Activated naive CD8-positive, alpha-beta T cell treated with anti-CD3 and anti-CD28 coated beads, Interleukin-2, amount 10 ng/mL, durations not matched to agents 7 days and 5 days (primary cell): ENCODE measurements around the gene DBF4. TPM values are rescaled to one million over a fixed set of nuclear protein-coding genes. Genes with fewer than 3 reads are reported as not detected.
"Not testable (repeated sequence)": the region's sequence is repeated elsewhere in the genome, so short reads cannot be mapped to it uniquely, and the experiment has no call there.

Source experiments
- ATAC-seq: fragments of 150-1000 bp; cut with Tn5 transposase; one replicate; pipeline ENCODE4 v1.10.0; 2021; ENCODE audit warnings: low read depth, moderate library complexity
- POLR2A ChIA-PET: fragments of 350-600 bp; sonication (Branson Sonifier 250); formaldehyde crosslinking; loops from one replicate; lab custom pipeline; 2021; ENCODE audit warnings: antibody characterized with exemption; lab: Charles Lee
- DNase-seq: peaks from one replicate; pipeline ENCODE4 v3.0.0; 2021
- H3K27ac Mint-ChIP-seq: one replicate; pipeline ENCODE4 v1.8.0; 2022; ENCODE audit warnings: mild to moderate bottlenecking, mixed read lengths
- H3K27me3 Mint-ChIP-seq: one replicate; pipeline ENCODE4 v1.8.0; 2022; ENCODE audit warnings: mild to moderate bottlenecking, moderate library complexity, mixed read lengths
- H3K36me3 Mint-ChIP-seq: one replicate; pipeline ENCODE4 v1.8.0; 2021; ENCODE audit warnings: mild to moderate bottlenecking, mixed read lengths
- H3K4me1 Mint-ChIP-seq: one replicate; pipeline ENCODE4 v1.8.0; 2021; ENCODE audit warnings: mixed read lengths
- H3K4me3 Mint-ChIP-seq: one replicate; pipeline ENCODE4 v1.8.0; 2022; ENCODE audit warnings: mild to moderate bottlenecking, moderate library complexity, mixed read lengths
- H3K9me3 Mint-ChIP-seq: one replicate; pipeline ENCODE4 v1.8.0; 2021; ENCODE audit warnings: mixed read lengths
- total RNA-seq, 2 experiments: library from RNA; stranded (reverse); gene quantifications; one replicate each; pipeline ENCODE4 v1.2.3, GENCODE V29; 2021

The DBF4 gene
- total RNA-seq, 2 experiments from 2014 or later, result 59.5 to 61.2 TPM

- H3K27ac Mint-ChIP-seq, H3K4me1 Mint-ChIP-seq, H3K4me3 Mint-ChIP-seq, ATAC-seq, POLR2A ChIA-PET, H3K9me3 Mint-ChIP-seq, DNase-seq, H3K27me3 Mint-ChIP-seq: not testable (repeated sequence)
- H3K36me3 Mint-ChIP-seq, result peaks cover 19% of the 10 kb centered on the region
These were observed 31.0 kb downstream of the DBF4 start for GRCh38 chr7:87907136-87907906.

DNA sequence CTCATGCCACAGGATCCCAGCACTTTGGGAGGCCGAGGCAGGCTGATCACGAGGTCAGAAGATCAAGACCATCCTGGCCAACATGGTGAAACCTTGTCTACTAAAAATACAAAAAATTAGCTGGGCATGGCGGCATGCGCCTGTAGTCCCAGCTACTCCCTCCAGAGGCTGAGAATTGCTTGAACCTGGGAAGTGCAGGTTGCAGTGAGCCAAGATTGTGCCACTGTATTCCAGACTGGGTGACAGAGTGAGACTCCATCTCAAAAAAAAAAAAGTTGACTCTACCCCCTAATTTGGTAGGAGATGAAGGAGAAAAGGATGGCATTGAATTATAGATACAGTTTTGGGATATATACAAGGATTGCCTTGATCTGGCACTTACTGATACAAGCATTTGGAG lies 32.5 kb downstream of the DBF4 start:
- not testable (repeated sequence) for ATAC-seq

GRCh38 chr7:87912121-87912520 lies 35.8 kb downstream of the DBF4 start:
- H3K9me3 Mint-ChIP-seq, result no peaks in the 10 kb centered on the region
- POLR2A ChIA-PET, result interaction anchor here (1.0 kb wide), 1 partner anchor 37 kb away, joined by 4 read pairs; no protein-coding TSS in a partner anchor
- no peak for ATAC-seq

More for the DNA sequence above, 32.5 kb downstream of the DBF4 start:
- H3K27me3 Mint-ChIP-seq, H3K27ac Mint-ChIP-seq, H3K9me3 Mint-ChIP-seq, DNase-seq, POLR2A ChIA-PET, H3K4me1 Mint-ChIP-seq, H3K4me3 Mint-ChIP-seq: not testable (repeated sequence)
- H3K36me3 Mint-ChIP-seq, result peaks cover 17% of the 10 kb centered on the region

DNA sequence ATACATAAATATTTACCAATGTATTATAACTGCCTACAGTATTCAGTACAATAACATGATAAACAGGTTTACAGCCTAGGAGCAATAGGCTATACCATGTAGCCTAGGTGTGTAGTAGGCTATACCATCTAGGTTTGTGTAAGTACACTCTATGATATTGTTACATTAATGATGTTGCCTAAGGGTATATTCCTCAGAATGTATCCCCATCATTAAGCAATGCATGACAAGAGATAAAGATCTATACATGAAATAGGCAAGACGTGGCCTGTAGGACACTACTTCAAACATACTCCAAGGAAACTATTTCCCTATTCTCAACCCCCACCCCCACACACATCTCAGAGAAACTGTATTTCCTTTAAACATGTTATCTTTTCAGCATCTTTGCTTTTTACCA lies 42.4 kb downstream of the DBF4 start:
- Mint-ChIP-seq H3K9me3 (no peaks in the 10 kb centered on the region), H3K27ac (no peak overlapping the region), H3K4me3 (no peak overlapping the region), H3K36me3 (no peaks in the 10 kb centered on the region), H3K4me1 (no peaks in the 10 kb centered on the region), H3K27me3 (peaks cover 9% of the 10 kb centered on the region)
- POLR2A ChIA-PET, result no interaction called here
- ATAC-seq (no peak), DNase-seq (no peak)

More at GRCh38 chr7:87912121-87912520, 35.8 kb downstream of the DBF4 start:
- no peak overlapping the region for H3K27ac Mint-ChIP-seq
- DNase-seq, result no peak
- H3K4me3 Mint-ChIP-seq, result no peak overlapping the region
- peaks cover 9% of the 10 kb centered on the region for H3K36me3 Mint-ChIP-seq
- peaks cover 3% of the 10 kb centered on the region for H3K27me3 Mint-ChIP-seq
- peaks cover 4% of the 10 kb centered on the region for H3K4me1 Mint-ChIP-seq

- POLR2A ChIA-PET, result no interaction called here
- no peak overlapping the region for H3K27ac Mint-ChIP-seq
- H3K27me3 Mint-ChIP-seq, result peaks cover 9% of the 10 kb centered on the region
- no peak overlapping the region for H3K4me3 Mint-ChIP-seq
- H3K36me3 Mint-ChIP-seq, result no peaks in the 10 kb centered on the region
- no peaks in the 10 kb centered on the region for H3K4me1 Mint-ChIP-seq
- DNase-seq (no peak), ATAC-seq (no peak)
- H3K9me3 Mint-ChIP-seq, result no peaks in the 10 kb centered on the region
These were observed 43.6 kb downstream of the DBF4 start for GRCh38 chr7:87919875-87920274.

- Mint-ChIP-seq H3K4me3 (no peak overlapping the region), H3K4me1 (no peaks in the 10 kb centered on the region), H3K36me3 (no peaks in the 10 kb centered on the region), H3K27me3 (peaks cover 9% of the 10 kb centered on the region), H3K9me3 (no peaks in the 10 kb centered on the region), H3K27ac (no peak overlapping the region)
- POLR2A ChIA-PET, result no interaction called here
- ATAC-seq (no peak), DNase-seq (no peak)
These were observed 44.3 kb downstream of the DBF4 start for GRCh38 chr7:87920578-87920977.

GRCh38 chr7:87922759-87923395 lies 46.6 kb downstream of the DBF4 start:
- H3K27ac Mint-ChIP-seq, POLR2A ChIA-PET, DNase-seq, H3K9me3 Mint-ChIP-seq, H3K4me1 Mint-ChIP-seq, H3K27me3 Mint-ChIP-seq, H3K36me3 Mint-ChIP-seq, ATAC-seq, H3K4me3 Mint-ChIP-seq: not testable (repeated sequence)

DNA sequence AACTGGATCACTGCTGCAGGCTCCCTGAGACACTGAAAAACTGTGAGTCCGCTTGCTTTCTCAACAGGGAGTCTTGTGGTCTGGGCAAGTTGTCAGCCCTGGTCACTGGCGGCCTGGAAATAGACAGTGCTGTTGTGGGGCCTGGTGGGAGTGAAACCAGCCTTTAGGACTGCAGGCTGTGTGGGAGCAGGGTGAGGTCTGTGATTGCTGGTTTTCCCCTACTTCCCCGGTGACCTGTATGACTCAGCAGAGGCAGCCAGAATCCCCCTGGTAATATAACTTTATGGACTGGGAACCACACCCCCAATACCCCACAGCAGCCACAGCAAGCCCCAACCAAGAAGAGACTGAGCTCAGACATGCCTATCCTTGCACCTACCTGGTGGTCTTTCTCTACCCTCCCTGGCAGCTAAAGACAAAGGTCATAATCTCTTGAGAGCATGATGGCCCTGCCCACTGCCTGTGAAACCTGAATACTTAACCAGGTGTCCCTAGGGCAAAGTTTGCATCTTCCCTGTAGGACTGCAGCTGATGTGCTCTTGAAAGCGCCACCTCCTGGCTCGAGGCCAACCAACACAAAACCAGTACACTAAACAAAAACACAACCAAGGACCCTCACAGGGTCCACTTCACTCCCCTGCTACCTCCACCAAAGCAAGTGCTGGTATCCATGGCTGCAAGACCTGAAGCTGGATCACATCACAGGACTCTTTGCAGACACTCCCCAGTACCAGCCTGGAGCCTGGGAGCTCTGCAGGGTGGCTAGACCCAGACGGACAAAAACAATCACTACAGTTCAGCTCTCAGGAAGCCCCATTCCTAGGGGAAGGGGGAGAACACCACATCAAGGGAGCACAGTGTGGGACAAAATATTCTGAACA lies 50.5 kb downstream of the DBF4 start:
- peaks cover 32% of the 10 kb centered on the region for H3K27me3 Mint-ChIP-seq
- H3K4me1 Mint-ChIP-seq, result no peaks in the 10 kb centered on the region
- H3K36me3 Mint-ChIP-seq, result no peaks in the 10 kb centered on the region
- POLR2A ChIA-PET, result interaction anchor here (0.7 kb wide), 1 partner anchor 8 kb away, joined by 3 read pairs; no protein-coding TSS in a partner anchor
- DNase-seq, result no peak
- ATAC-seq, result no peak
- no peak overlapping the region for H3K4me3 Mint-ChIP-seq
- H3K9me3 Mint-ChIP-seq, result no peaks in the 10 kb centered on the region
- H3K27ac Mint-ChIP-seq, result no peak overlapping the region

DNA sequence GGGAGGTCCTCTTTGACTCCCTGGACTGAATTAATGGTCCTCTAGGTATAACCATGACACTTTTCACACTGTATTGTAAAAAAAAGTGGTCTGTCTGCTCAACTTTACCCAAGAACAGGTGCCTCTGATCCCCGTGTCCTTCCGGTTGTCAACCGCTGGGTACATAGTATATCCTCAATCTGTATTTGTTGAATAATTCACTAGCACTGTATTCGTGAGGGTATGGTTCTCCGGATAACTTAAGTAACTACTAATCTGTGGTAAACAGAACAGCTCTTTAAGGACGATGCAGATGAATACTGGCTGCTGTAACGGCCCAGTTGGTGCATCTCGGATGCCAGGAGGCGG lies 57.3 kb downstream of the DBF4 start:
- Mint-ChIP-seq H3K9me3 (no peaks in the 10 kb centered on the region), H3K27ac (peak overlapping the region; percentile 77), H3K27me3 (peaks cover 33% of the 10 kb centered on the region), H3K4me1 (peaks cover 12% of the 10 kb centered on the region), H3K36me3 (peaks cover 2% of the 10 kb centered on the region), H3K4me3 (peak overlapping the region; percentile 90)
- ATAC-seq (no peak), DNase-seq (no peak)
- POLR2A ChIA-PET, result interaction anchor here (0.6 to 1.5 kb wide), 7 partner anchors 8 to 781 kb away, joined by 3 to 12 read pairs (median 3); partner anchors contain the start of genes DBF4, DMTF1 and SLC25A40

- peak; percentile 86 for DNase-seq
- H3K36me3 Mint-ChIP-seq, result peaks cover 2% of the 10 kb centered on the region
- ATAC-seq, result peak; percentile 98
- H3K4me3 Mint-ChIP-seq, result peak within 1 kb of the TSS; percentile 90
- no peaks in the 10 kb centered on the region for H3K9me3 Mint-ChIP-seq
- peak within 1 kb of the TSS; percentile 77 for H3K27ac Mint-ChIP-seq
- POLR2A ChIA-PET, result interaction anchor here (0.6 to 1.5 kb wide), 7 partner anchors 8 to 782 kb away, joined by 3 to 12 read pairs (median 3); partner anchors contain the start of genes DBF4, DMTF1 and SLC25A40
- H3K27me3 Mint-ChIP-seq, result peaks cover 28% of the 10 kb centered on the region
- H3K4me1 Mint-ChIP-seq, result peaks cover 12% of the 10 kb centered on the region
These were observed 57.8 kb downstream of the DBF4 start, which contains the start of gene ADAM22 for GRCh38 chr7:87933953-87934698. TSS of gene ADAM22 (plus strand) at chr7:87934251. CDS start at chr7:87934466, 215 bp downstream.

DNA sequence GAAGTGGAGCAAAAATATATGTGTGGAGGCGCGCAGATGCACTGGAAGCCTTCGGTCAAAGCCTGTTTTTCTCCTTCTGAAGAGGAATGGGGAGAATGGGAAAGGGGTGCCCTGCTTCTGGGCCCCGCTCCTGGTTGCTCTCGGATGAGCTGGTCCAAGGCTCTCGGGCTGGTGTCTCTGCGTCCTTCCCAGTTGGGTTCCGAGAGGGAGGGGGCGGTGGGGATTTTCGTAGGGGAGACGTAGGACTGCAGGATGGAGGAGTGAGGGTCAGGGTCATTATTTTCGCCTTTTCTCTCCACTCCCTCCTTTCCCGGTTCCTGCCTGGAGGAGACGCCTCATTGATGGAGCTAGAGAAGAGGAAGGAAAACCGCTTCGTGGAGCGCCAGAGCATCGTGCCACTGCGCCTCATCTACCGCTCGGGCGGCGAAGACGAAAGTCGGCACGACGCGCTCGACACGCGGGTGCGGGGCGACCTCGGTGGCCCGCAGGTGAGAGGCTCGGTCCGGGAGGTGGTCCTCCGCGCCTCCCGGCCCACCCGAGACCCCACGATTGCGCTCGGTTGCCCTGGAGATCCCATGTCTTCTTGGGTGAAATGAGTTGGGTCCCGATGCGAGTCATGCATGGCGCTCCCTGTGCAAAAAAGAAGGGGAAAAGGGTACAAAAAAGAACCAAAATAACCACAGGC lies 58.5 kb downstream of the DBF4 start:
- POLR2A ChIA-PET, result interaction anchor here (1.0 to 1.5 kb wide), 4 partner anchors 8 to 783 kb away, joined by 3 to 12 read pairs (median 4); partner anchors contain the start of genes DBF4, DMTF1 and SLC25A40
- H3K4me1 Mint-ChIP-seq, result peaks cover 12% of the 10 kb centered on the region

DNA sequence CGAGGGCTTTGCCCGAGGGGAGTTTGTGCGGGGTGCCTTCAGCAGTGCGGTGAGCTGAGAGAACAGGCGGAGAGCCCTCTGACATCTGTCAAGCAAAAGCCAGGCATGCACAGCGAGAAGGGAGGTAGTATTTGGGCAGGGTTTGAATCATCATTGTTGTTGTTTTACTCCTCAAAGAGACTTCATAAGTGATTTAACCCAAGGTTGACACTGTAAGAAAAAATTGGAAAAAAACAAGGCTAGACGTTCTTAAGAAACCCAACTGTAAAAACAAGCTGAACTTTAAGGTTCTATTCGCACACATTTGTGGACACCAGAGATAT lies 59.1 kb downstream of the DBF4 start:
- H3K4me1 Mint-ChIP-seq, result peaks cover 12% of the 10 kb centered on the region

More for the DNA sequence above, 58.5 kb downstream of the DBF4 start:
- Mint-ChIP-seq H3K4me3 (peak overlapping the region; percentile 90), H3K36me3 (peaks cover 2% of the 10 kb centered on the region), H3K27ac (no peak overlapping the region), H3K27me3 (peaks cover 22% of the 10 kb centered on the region), H3K9me3 (no peaks in the 10 kb centered on the region)
- peak; percentile 45 for DNase-seq
- ATAC-seq, result peak; percentile 0

More for the DNA sequence above, 59.1 kb downstream of the DBF4 start:
- POLR2A ChIA-PET, result interaction anchor here (1.0 kb wide), 1 partner anchor 8 kb away, joined by 3 read pairs; no protein-coding TSS in a partner anchor
- ATAC-seq (no peak), DNase-seq (no peak)
- Mint-ChIP-seq H3K27ac (no peak overlapping the region), H3K36me3 (peaks cover 2% of the 10 kb centered on the region), H3K9me3 (no peaks in the 10 kb centered on the region), H3K27me3 (peaks cover 17% of the 10 kb centered on the region), H3K4me3 (peak overlapping the region; percentile 90)
